ENCODE measurements around the gene MT1X. TPM values are rescaled to one million over a fixed set of nuclear protein-coding genes. Genes with fewer than 3 reads are reported as not detected.

MT1X gene
- total and polyA plus RNA-seq, 4 donors, result 213 to 3,979 (median 1,403) TPM

- no peaks in the 10 kb centered on the region for H3K9me3 ChIP-seq (ENCODE audit: control insufficient read depth in 4 of 4, low read length in 3 of 4)
- no peak overlapping the region for H3K4me3 ChIP-seq (ENCODE audit: low read depth in 1 of 3, low read length in 3 of 3)
- WGBS, result 97% methylated on average over 1 of the region's 1 CpG
- no peak overlapping the region for H3K9ac ChIP-seq (ENCODE audit: low read depth in 1 of 2, low read length in 2 of 2)
- H3K36me3 ChIP-seq (ENCODE audit: control insufficient read depth in 4 of 4, insufficient read depth in 3 of 4, low read depth in 1 of 4, low read length in 3 of 4), result no peaks in the 10 kb centered on the region
- peaks cover 0 to 6% (median 0%) of the 10 kb centered on the region in 4 donors for H3K4me1 ChIP-seq (ENCODE audit: control insufficient read depth in 4 of 4, insufficient read depth in 4 of 4, low read length in 3 of 4)
- no peak for TF ChIP-seq EGR1 (IDR thresholded peaks at IDR 0.05; ENCODE audit: low read depth in 2 of 2)
- no peak for TF ChIP-seq RXRA (IDR thresholded peaks at IDR 0.05)
- TF ChIP-seq, protein P1, sequence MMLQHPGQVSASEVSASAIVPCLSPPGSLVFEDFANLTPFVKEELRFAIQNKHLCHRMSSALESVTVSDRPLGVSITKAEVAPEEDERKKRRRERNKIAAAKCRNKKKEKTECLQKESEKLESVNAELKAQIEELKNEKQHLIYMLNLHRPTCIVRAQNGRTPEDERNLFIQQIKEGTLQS (IDR thresholded peaks at IDR 0.05), result no peak
- TF ChIP-seq CTCF (IDR thresholded peaks at IDR 0.05; ENCODE audit: low read depth, low read length, missing input control), result no peak
- no peak for TF ChIP-seq GABPA (IDR thresholded peaks at IDR 0.05 in 1 of 2, conservative IDR thresholded peaks at IDR 0.05 in 1 of 2)
- no peak for TF ChIP-seq JUND (IDR thresholded peaks at IDR 0.05)
- no peak for TF ChIP-seq FOXA2 (IDR thresholded peaks at IDR 0.05)
- no peak for TF ChIP-seq YY1 (IDR thresholded peaks at IDR 0.05)
- TF ChIP-seq TAF1 (conservative IDR thresholded peaks at IDR 0.05), result no peak
- TF ChIP-seq MAX (IDR thresholded peaks at IDR 0.05), result no peak
- TF ChIP-seq RAD21 (IDR thresholded peaks at IDR 0.05), result no peak
- no peak for TF ChIP-seq HNF4A (conservative IDR thresholded peaks at IDR 0.05)
- TF ChIP-seq NR2F2 (IDR thresholded peaks at IDR 0.05), result no peak
- no peak for TF ChIP-seq ZBTB33 (IDR thresholded peaks at IDR 0.05)
- no peak for TF ChIP-seq HNF4G (IDR thresholded peaks at IDR 0.05)
- TF ChIP-seq FOXA1 (IDR thresholded peaks at IDR 0.05), result no peak
- TF ChIP-seq REST (IDR thresholded peaks at IDR 0.05), result no peak
- TF ChIP-seq SP1 (IDR thresholded peaks at IDR 0.05), result no peak
- H3K27me3 ChIP-seq (ENCODE audit: control insufficient read depth in 4 of 4, insufficient read depth in 4 of 4, low read length in 3 of 4), result no peaks in the 10 kb centered on the region
- H3K27ac ChIP-seq (ENCODE audit: low read depth in 1 of 2, low read length in 2 of 2), result no peak overlapping the region
- DNase-seq (ENCODE audit: low spot score), result no peak
Observed at GRCh38 chr16:56700631-56701030, 18.4 kb downstream of the MT1X start.
